Tibial nerve (tissue), 4 donors: Measurements from ENCODE around the gene ALDH18A1.

Source experiments
- EP300 ChIP-seq, 2 donors: sonication (generic); formaldehyde crosslinking; IDR thresholded peaks; one replicate each; pipeline ENCODE4 v1.6.1; 2017; ENCODE audit warnings: antibody characterized with exemption in 2 of 2, mild to moderate bottlenecking in 1 of 2
- POLR2A ChIP-seq, 2 donors: fragments of 450-650 bp; IDR thresholded peaks; one replicate each; pipeline ENCODE4 v1.6.1; 2017; ENCODE audit warnings: antibody characterized with exemption in 2 of 2, mild to moderate bottlenecking in 2 of 2, moderate library complexity in 2 of 2
- TF ChIP-seq, protein P1 (sequence below), 5 experiments: fragments of 200-600 bp in 3 of 5; fragments of 450-650 bp in 2 of 5; sonication (generic) in 3 of 5; IDR thresholded peaks; one replicate each; pipeline ENCODE4 v1.5.1; 2016 to 2019; ENCODE audit warnings: antibody characterized with exemption in 5 of 5, mild to moderate bottlenecking in 3 of 5, moderate library complexity in 2 of 5

DNA sequence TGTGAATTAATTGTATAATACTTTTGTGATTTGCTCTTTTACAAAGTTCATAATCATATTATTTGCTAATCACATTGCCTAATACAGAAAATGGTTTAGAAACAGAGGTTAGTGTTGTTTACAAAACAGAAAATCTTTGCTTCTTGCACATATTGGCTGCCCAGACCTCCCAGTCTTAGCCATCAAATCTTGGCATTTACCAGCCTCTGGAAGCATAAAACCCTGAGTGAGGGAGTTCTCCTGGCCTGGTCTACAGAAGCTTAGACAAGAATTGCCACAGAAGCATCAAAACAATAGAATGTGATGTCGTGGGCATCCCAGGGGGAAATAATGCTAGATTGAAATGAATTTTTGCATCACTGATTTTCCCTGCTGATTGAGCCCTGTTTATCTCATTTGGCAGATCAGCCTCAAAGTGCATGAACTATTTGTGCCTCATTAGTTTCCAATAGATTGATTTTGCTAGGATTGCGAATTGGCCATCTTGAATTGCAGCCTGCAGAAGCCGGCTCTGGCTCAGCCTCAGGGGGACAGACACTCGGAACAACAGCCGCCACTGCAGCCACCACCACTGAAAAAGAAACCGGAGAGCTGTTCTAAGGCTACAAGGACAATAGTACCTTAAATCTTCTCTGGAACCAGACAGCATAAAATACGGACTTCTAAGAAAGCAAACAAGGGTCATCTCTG is 84.2 kb downstream of the ALDH18A1 start:
- TF ChIP-seq, protein P1, sequence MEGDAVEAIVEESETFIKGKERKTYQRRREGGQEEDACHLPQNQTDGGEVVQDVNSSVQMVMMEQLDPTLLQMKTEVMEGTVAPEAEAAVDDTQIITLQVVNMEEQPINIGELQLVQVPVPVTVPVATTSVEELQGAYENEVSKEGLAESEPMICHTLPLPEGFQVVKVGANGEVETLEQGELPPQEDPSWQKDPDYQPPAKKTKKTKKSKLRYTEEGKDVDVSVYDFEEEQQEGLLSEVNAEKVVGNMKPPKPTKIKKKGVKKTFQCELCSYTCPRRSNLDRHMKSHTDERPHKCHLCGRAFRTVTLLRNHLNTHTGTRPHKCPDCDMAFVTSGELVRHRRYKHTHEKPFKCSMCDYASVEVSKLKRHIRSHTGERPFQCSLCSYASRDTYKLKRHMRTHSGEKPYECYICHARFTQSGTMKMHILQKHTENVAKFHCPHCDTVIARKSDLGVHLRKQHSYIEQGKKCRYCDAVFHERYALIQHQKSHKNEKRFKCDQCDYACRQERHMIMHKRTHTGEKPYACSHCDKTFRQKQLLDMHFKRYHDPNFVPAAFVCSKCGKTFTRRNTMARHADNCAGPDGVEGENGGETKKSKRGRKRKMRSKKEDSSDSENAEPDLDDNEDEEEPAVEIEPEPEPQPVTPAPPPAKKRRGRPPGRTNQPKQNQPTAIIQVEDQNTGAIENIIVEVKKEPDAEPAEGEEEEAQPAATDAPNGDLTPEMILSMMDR (IDR thresholded peaks at IDR 0.05) = no peak
- TF ChIP-seq POLR2A (IDR thresholded peaks at IDR 0.05) (no peak), EP300 (IDR thresholded peaks at IDR 0.05) (no peak)
